K562 (cell line): ENCODE measurements around the gene DYNLT4. TPM values are rescaled to one million over a fixed set of nuclear protein-coding genes. Genes with fewer than 3 reads are reported as not detected.

Source experiments
- ARID3B ChIP-seq: fragments of 250-450 bp; sonication (Bioruptor Pico); IDR thresholded peaks from 2 replicates; pipeline ENCODE4 v1.4.0; 2020; ENCODE audit warnings: borderline replicate concordance
- CCAR2 ChIP-seq: fragments of 200-400 bp; formaldehyde crosslinking; IDR thresholded peaks from 2 replicates; pipeline ENCODE4 v1.6.1; 2017; ENCODE audit warnings: mild to moderate bottlenecking, low read depth, low read length
- DNMT1 ChIP-seq: fragments of 450-650 bp; IDR thresholded peaks from 2 replicates; pipeline ENCODE4 v1.6.1; 2016; ENCODE audit warnings: antibody characterized with exemption, mild to moderate bottlenecking
- FOXK1 ChIP-seq: sonication (generic); formaldehyde crosslinking; IDR thresholded peaks from 2 replicates; pipeline ENCODE4 v1.8.0; 2022; ENCODE audit warnings: missing genetic modification reagents, mild to moderate bottlenecking, borderline replicate concordance
- FOXM1 ChIP-seq, 2 experiments: fragments of 450-650 bp in 1 of 2; sonication (generic) in 1 of 2; formaldehyde crosslinking in 1 of 2; IDR thresholded peaks; 2 replicates each; pipeline versions ENCODE4 v1.6.1 to v1.9.0; 2017 to 2022; ENCODE audit warnings: low read depth in 2 of 2, mild to moderate bottlenecking in 2 of 2, missing genetic modification reagents in 1 of 2, moderate library complexity in 1 of 2
- GATAD2B ChIP-seq: fragments of 450-650 bp; IDR thresholded peaks from 2 replicates; pipeline ENCODE4 v1.6.1; 2017; ENCODE audit warnings: mild to moderate bottlenecking, borderline replicate concordance
- HBP1 ChIP-seq: fragments of 450-650 bp; formaldehyde crosslinking; IDR thresholded peaks from 2 replicates; pipeline ENCODE4 v1.4.0; 2022; ENCODE audit warnings: missing genetic modification characterization
- KLF10 ChIP-seq: fragments of 250-450 bp; sonication (Bioruptor Pico); IDR thresholded peaks from 2 replicates; pipeline ENCODE4 v1.6.1; 2021; ENCODE audit warnings: matching md5 sums
- RBFOX2 ChIP-seq: fragments of 200-400 bp; formaldehyde crosslinking; IDR thresholded peaks from 2 replicates; pipeline ENCODE4 v1.6.1; 2017; ENCODE audit warnings: low read depth, mild to moderate bottlenecking, low read length, moderate library complexity
- RBM39 ChIP-seq: fragments of 200-400 bp; formaldehyde crosslinking; optimal IDR thresholded peaks from 2 replicates; pipeline ENCODE3; 2018; ENCODE audit warnings: low read depth, low read length
- SMARCA4 ChIP-seq: fragments of 450-650 bp; IDR thresholded peaks from 2 replicates; pipeline ENCODE4 v1.6.1; 2016
- SMARCC2 ChIP-seq: fragments of 450-650 bp; IDR thresholded peaks from 2 replicates; pipeline ENCODE4 v1.6.1; 2017; ENCODE audit warnings: antibody characterized with exemption, moderate library complexity, mild to moderate bottlenecking, low read depth
- SMARCE1 ChIP-seq: fragments of 450-650 bp; IDR thresholded peaks from 2 replicates; pipeline ENCODE4 v1.7.1; 2016; ENCODE audit warnings: mild to moderate bottlenecking
- TCF7L2 ChIP-seq: fragments of 150-350 bp; IDR thresholded peaks from 2 replicates; pipeline ENCODE4 v1.6.1; 2016; ENCODE audit warnings: low read depth, mild to moderate bottlenecking, low read length, moderate library complexity
- TFE3 ChIP-seq: fragments of 450-650 bp; formaldehyde crosslinking; IDR thresholded peaks from 2 replicates; pipeline ENCODE4 v1.4.0; 2020; ENCODE audit warnings: mild to moderate bottlenecking, mixed read lengths
- U2AF2 ChIP-seq: fragments of 200-400 bp; formaldehyde crosslinking; optimal IDR thresholded peaks from 2 replicates; pipeline ENCODE3; 2017; ENCODE audit warnings: low read depth, mild to moderate bottlenecking, low read length
- ZBTB2 ChIP-seq: fragments of 450-650 bp; IDR thresholded peaks from 2 replicates; pipeline ENCODE4 v1.6.1; 2016; ENCODE audit warnings: antibody characterized with exemption
- ZFPM2 ChIP-seq: fragments of 250-450 bp; sonication (Bioruptor Pico); IDR thresholded peaks from 2 replicates; pipeline ENCODE4 v1.5.1; 2022; ENCODE audit warnings: mild to moderate bottlenecking
- ZNF134 ChIP-seq: fragments of 250-450 bp; sonication (Bioruptor Pico); conservative IDR thresholded peaks from 2 replicates; pipeline ENCODE4 v1.4.0; 2020
- ZNF551 ChIP-seq: fragments of 250-450 bp; sonication (Bioruptor Pico); IDR thresholded peaks from 2 replicates; pipeline ENCODE4 v1.5.0; 2021; ENCODE audit warnings: mild to moderate bottlenecking, moderate library complexity
- ZNF644 ChIP-seq: fragments of 200-800 bp; sonication (Bioruptor generic); IDR thresholded peaks from 2 replicates; pipeline ENCODE4 v1.6.1; 2016; ENCODE audit warnings: low read depth, missing genetic modification characterization, missing compliant biosample characterization
- ZNF766 ChIP-seq: fragments of 200-800 bp; sonication (Bioruptor generic); conservative IDR thresholded peaks from 2 replicates; pipeline ENCODE4 v1.6.1; 2016; ENCODE audit warnings: missing genetic modification characterization, missing compliant biosample characterization
- polyA plus RNA-seq, 8 experiments: library from polyadenylated mRNA; depleted of rRNA in 4 of 8; stranded (reverse) in 5 of 8; unstranded in 3 of 8; fragments of >200 nt; fragmentation: Nextera tagmentation in 2 of 8; fragmentation: Illumina TruSeq in 1 of 8; extraction: Ambion mirVana in 2 of 8; extraction: Trizol in 1 of 8; gene quantifications; 2 replicates each; pipeline versions ENCODE4 v1.2.1 to v1.2.3, GENCODE V29; 2011 to 2014; ENCODE audit warnings: inconsistent platforms in 1 of 8, missing spikeins in 1 of 8
- total RNA-seq, 7 experiments: library from RNA; depleted of rRNA in 6 of 7; stranded (reverse); fragments of >200 nt in 6 of 7; fragmentation: Illumina TruSeq in 2 of 7; extraction: Trizol in 2 of 7; gene quantifications; 2 replicates each; pipeline versions ENCODE4 v1.2.1 to v1.2.3, GENCODE V29; 2011 to 2021; ENCODE audit warnings: low replicate concordance in 1 of 7

The DYNLT4 gene
- total and polyA plus RNA-seq, 9 of the 15 experiments (the other 6 are each of a cell fraction or from before 2014, with no cell fraction given): 0.29 to 0.73 TPM; not detected in 7

GRCh38 chr1:44807364-44808062 is 362 bp upstream of the DYNLT4 start (continued):
- TF ChIP-seq ARID3B: peak; percentile 22; the same call in 1 of the 2 replicates
- peak; percentile 96 for TF ChIP-seq ZNF644 (tag)
- TF ChIP-seq SMARCA4: peak; percentile 87
- no peak for TF ChIP-seq TCF7L2
- peak; percentile 77 for TF ChIP-seq RBFOX2
- TF ChIP-seq TFE3 (CRISPR knock-in tag): peak; percentile 42; the same call in 1 of the 2 replicates
- no peak for TF ChIP-seq U2AF2
- peak; percentile 41; the same call in 1 of the 2 replicates for TF ChIP-seq FOXM1 (IDR thresholded peaks at IDR 0.05; ENCODE audit: low read depth)
- TF ChIP-seq FOXM1 (CRISPR knock-in tag; IDR thresholded peaks at IDR 0.05; ENCODE audit: low read depth): no peak
- TF ChIP-seq KLF10 (CRISPR knock-in tag): 0 out of 2 replicates have a peak, but pooled peaks have one; percentile 62
- no peak for TF ChIP-seq ZNF551 (CRISPR knock-in tag)
- TF ChIP-seq FOXK1 (CRISPR knock-in tag): peak; percentile 93
- peak; percentile 91 for TF ChIP-seq SMARCE1
- no peak for TF ChIP-seq CCAR2
- peak; percentile 54 for TF ChIP-seq ZNF766
- TF ChIP-seq ZNF134 (CRISPR knock-in tag): peak; percentile 78
- peak; percentile 42 for TF ChIP-seq ZBTB2
- TF ChIP-seq RBM39: peak; percentile 79
- TF ChIP-seq HBP1 (CRISPR knock-in tag): peak; percentile 76; the same call in 1 of the 2 replicates
- 0 out of 2 replicates have a peak, but pooled peaks have one; percentile 42 for TF ChIP-seq DNMT1
- peak; percentile 85; the same call in 1 of the 2 replicates for TF ChIP-seq GATAD2B
- TF ChIP-seq SMARCC2: peak; percentile 41
- no peak for TF ChIP-seq ZFPM2 (CRISPR knock-in tag)
